Osteoblast (primary cell): ENCODE data around the gene DNASE1. TPM values are rescaled to one million over a fixed set of nuclear protein-coding genes. Genes with fewer than 3 reads are reported as not detected.

Source experiments
- DNase-seq: peaks from one replicate; pipeline ENCODE4 v3.0.0; 2011; ENCODE audit warnings: low spot score, mixed read lengths; ENCODE audit not compliant: insufficient read length; ENCODE audit errors: missing footprints
- H2AFZ ChIP-seq: 2 replicates; pipeline ENCODE4 v1.6.0; 2011; ENCODE audit warnings: mild to moderate bottlenecking, low read length
- H3K27ac ChIP-seq: 2 replicates; pipeline ENCODE4 v1.5.1; 2011; ENCODE audit warnings: mild to moderate bottlenecking, low read depth, low read length, moderate library complexity
- H3K27me3 ChIP-seq: 2 replicates; pipeline ENCODE4 v1.6.0; 2012; ENCODE audit warnings: mild to moderate bottlenecking, control low read depth, inconsistent platforms, low read length, moderate library complexity; ENCODE audit not compliant: insufficient read depth
- H3K36me3 ChIP-seq: 2 replicates; pipeline ENCODE4 v1.5.1; 2011; ENCODE audit warnings: mild to moderate bottlenecking, low read length, control low read depth, moderate library complexity; ENCODE audit not compliant: insufficient read depth
- H3K4me1 ChIP-seq: 2 replicates; pipeline ENCODE4 v1.5.1; 2011; ENCODE audit warnings: mild to moderate bottlenecking, low read length, control low read depth, moderate library complexity; ENCODE audit not compliant: insufficient read depth
- H3K4me2 ChIP-seq: 2 replicates; pipeline ENCODE4 v1.6.0; 2011; ENCODE audit warnings: mild to moderate bottlenecking, low read length; ENCODE audit not compliant: insufficient read depth
- H3K4me3 ChIP-seq: fragments of 200-600 bp; sonication (generic); 3 replicates; pipeline ENCODE4 v1.5.1; 2012; ENCODE audit warnings: mild to moderate bottlenecking, low read length, inconsistent platforms; ENCODE audit not compliant: insufficient read depth
- H3K79me2 ChIP-seq: 2 replicates; pipeline ENCODE4 v1.6.0; 2012; ENCODE audit warnings: mild to moderate bottlenecking, low read length, control low read depth, inconsistent platforms; ENCODE audit not compliant: insufficient read depth
- H3K9me3 ChIP-seq: 2 replicates; pipeline ENCODE4 v1.5.1; 2011; ENCODE audit warnings: low read depth, low read length, control low read depth
- H4K20me1 ChIP-seq: 2 replicates; pipeline ENCODE4 v1.6.0; 2012; ENCODE audit warnings: mild to moderate bottlenecking, low read length, control low read depth; ENCODE audit not compliant: insufficient read depth
- CTCF ChIP-seq: IDR thresholded peaks from 2 replicates; pipeline ENCODE4 v1.5.1; 2011; ENCODE audit warnings: mild to moderate bottlenecking, low read depth, low read length, moderate library complexity; ENCODE audit errors: extremely low read depth
- total RNA-seq: library from RNA; depleted of rRNA; stranded (reverse); fragments of >200 nt; gene quantifications from 2 replicates; pipeline ENCODE4 v1.2.3, GENCODE V29; 2012

The DNASE1 gene
- total RNA-seq, 1 donor, result 11.9 TPM

- TF ChIP-seq CTCF, result no peak
- Histone ChIP-seq H3K79me2 (peaks cover 40% of the 10 kb centered on the region), H2AFZ (no peak overlapping the region)
Observed at GRCh38 chr16:3706253-3707012, 51.9 kb downstream of the DNASE1 start.

More at GRCh38 chr16:3706253-3707012, 51.9 kb downstream of the DNASE1 start:
- H3K36me3 ChIP-seq, result no peaks in the 10 kb centered on the region
- no peaks in the 10 kb centered on the region for H3K4me1 ChIP-seq
- H3K9me3 ChIP-seq, result no peaks in the 10 kb centered on the region
- no peak overlapping the region for H3K4me2 ChIP-seq
- H4K20me1 ChIP-seq, result peaks cover 3% of the 10 kb centered on the region
- no peak overlapping the region for H3K27ac ChIP-seq
- H3K27me3 ChIP-seq, result no peaks in the 10 kb centered on the region
- no peak overlapping the region for H3K4me3 ChIP-seq
- no peak for DNase-seq

Other genes starting within 250 kb of the DNASE1 start
- gene ZNF597, start 211.2 kb upstream of the DNASE1 start, total RNA-seq, result 2.9 TPM in 2 replicates
- gene NAA60, start 211.0 kb upstream of the DNASE1 start, total RNA-seq, result 19.7 and 27.5 TPM in 2 replicates
- gene C16orf90, start 159.2 kb upstream of the DNASE1 start, total RNA-seq, result not detected in 2 replicates
- 17.0 and 18.6 TPM in 2 replicates for gene CLUAP1, start 153.7 kb upstream of the DNASE1 start, total RNA-seq
- under 0.01 and 0.29 TPM in 2 replicates for gene NLRC3, start 77.3 kb upstream of the DNASE1 start, total RNA-seq
- gene SLX4, start 43.1 kb upstream of the DNASE1 start, total RNA-seq, result 4.0 and 4.7 TPM in 2 replicates
- gene TRAP1, start 62.8 kb downstream of the DNASE1 start, total RNA-seq, result 46.9 and 56.5 TPM in 2 replicates
- 28.2 and 30.9 TPM in 2 replicates for gene CREBBP, start 226.0 kb downstream of the DNASE1 start, total RNA-seq